ENCODE measurements around the gene ANKRD55. TPM values are rescaled to one million over a fixed set of nuclear protein-coding genes. Genes with fewer than 3 reads are reported as not detected.

ANKRD55 gene
- total RNA-seq, 1 experiment from 2014 or later, result not detected

- intact Hi-C loops (cut with micrococcal nuclease), result loop anchor here (5.0 kb wide), 1 partner anchor 191 kb away; the partner anchor contains the start of gene IL6ST
- Mint-ChIP-seq H3K4me3 (ENCODE audit: unreplicated experiment) (no peak overlapping the region), H3K27ac (ENCODE audit: low read depth, unreplicated experiment) (no peak overlapping the region), H3K9me3 (ENCODE audit: unreplicated experiment) (no peaks in the 10 kb centered on the region), H3K36me3 (ENCODE audit: insufficient read depth, unreplicated experiment) (no peaks in the 10 kb centered on the region), H3K4me1 (ENCODE audit: insufficient read depth, unreplicated experiment) (peaks cover 6% of the 10 kb centered on the region), H3K27me3 (ENCODE audit: insufficient read depth, unreplicated experiment) (no peaks in the 10 kb centered on the region)
- TF ChIP-seq CTCF (IDR thresholded peaks at IDR 0.05; ENCODE audit: unreplicated experiment), result no peak
- CTCF ChIA-PET, result no interaction called here
- POLR2A ChIA-PET, result no interaction called here
- DNase-seq (ENCODE audit: unreplicated experiment), result peak; percentile 89
- no TSS peak for BruUV-seq (replicated peaks)
These were observed 49.6 kb downstream of the ANKRD55 start for GRCh38 chr5:56183506-56183905.

- no peak overlapping the region for H3K27ac Mint-ChIP-seq (ENCODE audit: low read depth, unreplicated experiment)
- no peaks in the 10 kb centered on the region for H3K27me3 Mint-ChIP-seq (ENCODE audit: insufficient read depth, unreplicated experiment)
- no peaks in the 10 kb centered on the region for H3K9me3 Mint-ChIP-seq (ENCODE audit: unreplicated experiment)
- POLR2A ChIA-PET, result interaction anchor here (0.7 kb wide), 1 partner anchor 15 kb away, joined by 3 read pairs; no protein-coding TSS in a partner anchor
- peaks cover 16% of the 10 kb centered on the region for H3K4me1 Mint-ChIP-seq (ENCODE audit: insufficient read depth, unreplicated experiment)
- CTCF ChIA-PET, result no interaction called here
- TF ChIP-seq CTCF (IDR thresholded peaks at IDR 0.05; ENCODE audit: unreplicated experiment), result no peak
- H3K36me3 Mint-ChIP-seq (ENCODE audit: insufficient read depth, unreplicated experiment), result no peaks in the 10 kb centered on the region
- intact Hi-C loops (cut with micrococcal nuclease), result no loop called here
- no TSS peak for BruUV-seq (replicated peaks)
- no peak overlapping the region for H3K4me3 Mint-ChIP-seq (ENCODE audit: unreplicated experiment)
- no peak for DNase-seq (ENCODE audit: unreplicated experiment)
These were observed 53.7 kb downstream of the ANKRD55 start for GRCh38 chr5:56179442-56179841.

- no peak overlapping the region for H3K4me3 Mint-ChIP-seq (ENCODE audit: unreplicated experiment)
- intact Hi-C loops (cut with micrococcal nuclease), result no loop called here
- no peaks in the 10 kb centered on the region for H3K36me3 Mint-ChIP-seq (ENCODE audit: insufficient read depth, unreplicated experiment)
- DNase-seq (ENCODE audit: unreplicated experiment), result no peak
- peaks cover 13% of the 10 kb centered on the region for H3K4me1 Mint-ChIP-seq (ENCODE audit: insufficient read depth, unreplicated experiment)
- no peaks in the 10 kb centered on the region for H3K27me3 Mint-ChIP-seq (ENCODE audit: insufficient read depth, unreplicated experiment)
- no peak overlapping the region for H3K27ac Mint-ChIP-seq (ENCODE audit: low read depth, unreplicated experiment)
- BruUV-seq (replicated peaks), result no TSS peak
- CTCF ChIA-PET, result interaction anchor here (1.6 kb wide), 1 partner anchor 242 kb away, joined by 5 read pairs; no protein-coding TSS in a partner anchor
- TF ChIP-seq CTCF (IDR thresholded peaks at IDR 0.05; ENCODE audit: unreplicated experiment), result no peak
- POLR2A ChIA-PET, result no interaction called here
- H3K9me3 Mint-ChIP-seq (ENCODE audit: unreplicated experiment), result no peaks in the 10 kb centered on the region
These were observed 54.3 kb downstream of the ANKRD55 start for GRCh38 chr5:56178823-56179222.

GRCh38 chr5:56176871-56177533, 56.1 kb downstream of the ANKRD55 start:
- ChIA-PET POLR2A (interaction anchor here (0.7 to 1.0 kb wide), 2 partner anchors 184 to 946 kb away, joined by 3 read pairs; no protein-coding TSS in a partner anchor), CTCF (interaction anchor here (1.6 kb wide), 1 partner anchor 240 kb away, joined by 5 read pairs; no protein-coding TSS in a partner anchor)
- Mint-ChIP-seq H3K36me3 (ENCODE audit: insufficient read depth, unreplicated experiment) (no peaks in the 10 kb centered on the region), H3K9me3 (ENCODE audit: unreplicated experiment) (no peaks in the 10 kb centered on the region), H3K27me3 (ENCODE audit: insufficient read depth, unreplicated experiment) (no peaks in the 10 kb centered on the region), H3K27ac (ENCODE audit: low read depth, unreplicated experiment) (no peak overlapping the region), H3K4me1 (ENCODE audit: insufficient read depth, unreplicated experiment) (peaks cover 10% of the 10 kb centered on the region), H3K4me3 (ENCODE audit: unreplicated experiment) (no peak overlapping the region)
- no peak for DNase-seq (ENCODE audit: unreplicated experiment)
- BruUV-seq (replicated peaks), result no TSS peak
- intact Hi-C loops (cut with micrococcal nuclease), result no loop called here
- no peak for TF ChIP-seq CTCF (IDR thresholded peaks at IDR 0.05; ENCODE audit: unreplicated experiment)
